ENCODE data around the gene ZNRF3. TPM values are rescaled to one million over a fixed set of nuclear protein-coding genes. Genes with fewer than 3 reads are reported as not detected.
A peak's percentile ranks its signal among the peaks of the same experiment; 100 is the strongest.

ZNRF3 gene
- total and polyA plus RNA-seq, 7 donors: 0.23 to 13.6 (median 8.9) TPM

DNA sequence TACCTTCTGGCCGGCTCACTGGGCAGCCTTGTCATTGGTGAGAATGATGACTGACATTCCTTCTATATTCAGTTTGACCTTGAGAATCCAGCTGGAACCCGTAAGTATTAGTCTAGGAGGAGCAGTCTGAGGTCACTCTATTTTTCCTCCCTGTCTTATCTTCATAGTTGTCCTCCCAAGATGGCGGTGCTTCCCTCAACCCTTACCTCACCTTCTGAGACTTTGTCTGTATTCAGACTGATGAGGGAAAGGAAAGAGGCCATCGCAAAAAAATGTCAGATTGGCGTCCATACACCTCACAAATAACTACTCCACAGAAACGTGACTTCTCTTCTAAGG, 195.5 kb downstream of the ZNRF3 start:
- intact Hi-C loops (cut with DNase I): loop anchor here (5.0 to 10.0 kb wide), 2 partner anchors 73 to 166 kb away; no protein-coding TSS in a partner anchor
- Histone ChIP-seq H3K36me3 (no peaks in the 10 kb centered on the region), H3K27ac (no peak overlapping the region), H3K9me3 (no peaks in the 10 kb centered on the region), H3K4me1 (peaks cover 0 to 8% (median 5%) of the 10 kb centered on the region in 4 donors), H3K27me3 (no peaks in the 10 kb centered on the region), H3K4me3 (no peak overlapping the region)
- TF ChIP-seq POLR2A (IDR thresholded peaks at IDR 0.05): no peak
- TF ChIP-seq, protein P1, sequence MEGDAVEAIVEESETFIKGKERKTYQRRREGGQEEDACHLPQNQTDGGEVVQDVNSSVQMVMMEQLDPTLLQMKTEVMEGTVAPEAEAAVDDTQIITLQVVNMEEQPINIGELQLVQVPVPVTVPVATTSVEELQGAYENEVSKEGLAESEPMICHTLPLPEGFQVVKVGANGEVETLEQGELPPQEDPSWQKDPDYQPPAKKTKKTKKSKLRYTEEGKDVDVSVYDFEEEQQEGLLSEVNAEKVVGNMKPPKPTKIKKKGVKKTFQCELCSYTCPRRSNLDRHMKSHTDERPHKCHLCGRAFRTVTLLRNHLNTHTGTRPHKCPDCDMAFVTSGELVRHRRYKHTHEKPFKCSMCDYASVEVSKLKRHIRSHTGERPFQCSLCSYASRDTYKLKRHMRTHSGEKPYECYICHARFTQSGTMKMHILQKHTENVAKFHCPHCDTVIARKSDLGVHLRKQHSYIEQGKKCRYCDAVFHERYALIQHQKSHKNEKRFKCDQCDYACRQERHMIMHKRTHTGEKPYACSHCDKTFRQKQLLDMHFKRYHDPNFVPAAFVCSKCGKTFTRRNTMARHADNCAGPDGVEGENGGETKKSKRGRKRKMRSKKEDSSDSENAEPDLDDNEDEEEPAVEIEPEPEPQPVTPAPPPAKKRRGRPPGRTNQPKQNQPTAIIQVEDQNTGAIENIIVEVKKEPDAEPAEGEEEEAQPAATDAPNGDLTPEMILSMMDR (IDR thresholded peaks at IDR 0.05): no peak
- no peak for TF ChIP-seq POLR2AphosphoS5 (IDR thresholded peaks at IDR 0.05)
- TF ChIP-seq EP300 (IDR thresholded peaks at IDR 0.05): no peak
- DNase-seq: no peak
- WGBS, 2 donors: 20 to 74% methylated on average over 6 of the region's 6 CpGs

DNA sequence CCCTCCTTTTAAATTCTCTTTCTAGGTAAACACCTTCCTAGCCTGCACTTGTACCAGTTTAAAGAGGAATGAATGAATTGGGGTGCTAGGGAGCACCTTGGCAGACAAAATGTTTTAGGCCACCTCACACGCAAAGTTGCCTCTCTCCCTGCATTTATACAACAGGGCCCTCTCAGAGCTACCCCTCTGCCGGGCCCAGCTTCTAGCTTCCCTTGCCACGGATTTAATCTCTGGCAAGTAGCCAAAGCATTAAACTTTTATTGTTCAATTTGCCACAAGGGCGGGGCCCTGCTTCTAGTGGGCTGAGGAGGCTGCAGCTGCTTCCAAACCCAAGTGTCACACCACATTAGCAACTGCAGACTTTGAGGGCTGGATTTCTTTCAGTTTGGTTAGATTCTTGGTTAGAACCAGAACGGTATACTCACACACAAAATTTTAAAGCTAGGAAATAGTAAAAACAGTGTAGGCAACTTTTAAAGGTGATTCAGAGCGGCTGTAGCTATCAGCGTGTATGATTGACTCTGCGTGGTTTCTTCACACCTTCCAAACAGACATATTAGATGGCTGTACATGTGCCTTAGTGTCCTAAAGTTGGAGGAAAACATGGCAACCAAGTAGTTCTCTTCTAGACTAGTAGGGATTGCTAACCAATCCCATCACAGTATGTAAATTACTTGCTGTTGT, 196.0 kb downstream of the ZNRF3 start:
- Histone ChIP-seq H3K27ac (no peak overlapping the region), H3K4me1 (peaks cover 0 to 4% (median 1%) of the 10 kb centered on the region in 4 donors), H3K36me3 (no peaks in the 10 kb centered on the region), H3K27me3 (no peaks in the 10 kb centered on the region), H3K4me3 (no peak overlapping the region), H3K9me3 (no peaks in the 10 kb centered on the region)
- TF ChIP-seq, protein P1 (IDR thresholded peaks at IDR 0.05): no peak
- TF ChIP-seq POLR2A (IDR thresholded peaks at IDR 0.05) (no peak), EP300 (IDR thresholded peaks at IDR 0.05) (no peak)
- WGBS, 2 donors: 15 to 47% methylated on average over 8 of the region's 8 CpGs
- no peak for DNase-seq
- intact Hi-C loops (cut with DNase I): loop anchor here (5.0 to 10.0 kb wide), 2 partner anchors 73 to 165 kb away; no protein-coding TSS in a partner anchor

DNA sequence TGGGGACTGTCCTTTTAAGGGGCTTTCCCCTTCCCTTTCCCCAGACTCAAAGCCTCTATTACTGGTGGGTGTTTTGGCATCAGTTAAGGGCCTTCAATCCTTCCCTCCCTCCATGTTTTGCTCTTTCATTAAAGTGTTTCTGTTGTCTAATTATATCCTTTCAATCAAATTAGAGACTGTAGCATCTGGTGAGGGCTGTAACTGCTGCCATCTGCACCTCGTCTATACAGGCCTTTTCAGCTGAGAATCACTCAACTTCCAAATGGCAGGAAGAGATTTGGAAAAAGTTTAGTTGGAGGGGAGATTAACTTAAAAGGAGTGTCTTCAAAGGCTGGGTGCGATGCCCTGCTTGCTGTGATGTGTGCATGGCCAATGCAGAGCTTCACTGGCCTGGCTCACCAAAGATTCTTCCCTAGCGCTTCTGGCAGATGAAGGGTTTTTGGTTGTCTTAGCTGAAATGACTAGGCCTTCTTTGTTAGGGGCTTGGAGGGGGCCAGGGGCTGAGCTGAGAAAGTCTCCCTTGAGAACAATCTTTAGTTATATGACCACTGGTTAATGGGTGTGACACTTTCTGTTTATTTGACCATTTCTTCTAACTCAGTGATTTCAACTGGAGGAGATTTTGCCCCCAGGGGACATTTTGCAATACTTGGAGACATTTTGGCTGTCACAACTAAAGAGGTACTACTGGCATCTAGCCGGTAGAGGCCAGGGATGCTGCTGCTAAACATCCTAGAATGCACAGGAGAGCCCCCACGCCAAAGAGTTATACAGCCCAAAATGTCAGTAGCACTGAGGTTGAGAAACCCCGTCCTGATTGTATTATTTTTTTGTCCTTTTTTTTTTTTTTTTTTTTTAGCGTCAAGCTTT, 197.0 kb downstream of the ZNRF3 start:
- Histone ChIP-seq H3K9me3 (no peaks in the 10 kb centered on the region), H3K36me3 (no peaks in the 10 kb centered on the region), H3K27ac (peak overlapping the region in 1 of 4 donors; percentile 14), H3K4me3 (no peak overlapping the region), H3K4me1 (peaks cover 0 to 4% (median 0%) of the 10 kb centered on the region in 4 donors), H3K27me3 (no peaks in the 10 kb centered on the region)
- peak in 1 of 4 donors; percentile 12 for TF ChIP-seq POLR2AphosphoS5 (IDR thresholded peaks at IDR 0.05)
- TF ChIP-seq POLR2A (IDR thresholded peaks at IDR 0.05): no peak
- DNase-seq: no peak
- 75 to 86% methylated on average over 7 of the region's 7 CpGs for WGBS, 2 donors
- intact Hi-C loops (cut with DNase I): no loop called here

DNA sequence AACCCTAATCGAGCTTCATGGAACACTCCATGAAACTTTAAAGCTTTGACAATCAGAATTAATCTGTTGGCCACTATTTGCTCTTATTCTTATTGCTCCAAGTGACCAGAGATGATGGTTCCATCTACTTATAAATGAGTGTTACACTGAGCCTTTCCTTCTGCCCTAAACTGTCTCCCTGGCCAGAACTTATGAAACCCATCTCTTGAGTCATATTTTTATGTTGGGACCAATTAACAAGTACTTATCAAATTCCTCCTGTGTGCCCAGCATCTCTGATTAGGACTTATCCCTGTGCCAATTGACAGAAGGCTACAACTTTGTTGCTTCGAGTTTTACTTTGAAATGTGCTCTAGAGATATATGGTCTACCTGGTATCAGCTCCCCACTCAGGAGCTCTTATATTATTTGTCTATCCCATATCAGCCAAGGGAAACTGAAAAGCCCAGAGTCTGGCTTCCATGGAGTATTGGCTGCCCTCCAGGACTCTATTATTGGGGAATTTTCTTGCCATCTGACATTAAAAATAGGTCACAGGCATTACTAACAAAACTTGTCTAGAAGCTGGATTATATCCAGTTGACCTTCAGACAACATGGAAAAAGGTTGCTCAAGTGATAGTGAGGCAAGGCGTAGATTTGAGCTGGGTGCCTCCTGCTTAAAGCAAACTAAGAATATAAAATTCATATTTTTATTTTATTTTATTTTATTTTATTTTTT, 198.3 kb downstream of the ZNRF3 start:
- 72 to 81% methylated on average over 3 of the region's 3 CpGs for WGBS, 2 donors
- H3K27ac ChIP-seq: peak overlapping the region in 1 of 4 donors; percentile 18
- no peak for DNase-seq
- H3K9me3 ChIP-seq: no peaks in the 10 kb centered on the region
- intact Hi-C loops (cut with DNase I): no loop called here
- H3K4me1 ChIP-seq: peaks cover 0 to 4% (median 0%) of the 10 kb centered on the region in 4 donors
- TF ChIP-seq POLR2A (IDR thresholded peaks at IDR 0.05) (no peak), POLR2AphosphoS5 (IDR thresholded peaks at IDR 0.05) (no peak), EP300 (IDR thresholded peaks at IDR 0.05) (no peak)
- TF ChIP-seq, protein P1 (IDR thresholded peaks at IDR 0.05): no peak
- H3K27me3 ChIP-seq: no peaks in the 10 kb centered on the region
- no peak overlapping the region for H3K4me3 ChIP-seq
- no peaks in the 10 kb centered on the region for H3K36me3 ChIP-seq
